Kidney tubule cell (primary cell): ENCODE measurements around the gene SPO11.
A peak's percentile ranks its signal among the peaks of the same experiment; 100 is the strongest.

Experiments
- DNase-seq: peaks from one replicate; pipeline ENCODE4 v3.0.0-alpha.2; 2018; ENCODE audit warnings: low spot score

Gene SPO11

GRCh38 chr20:57375652-57376230, 46.1 kb downstream of the SPO11 start:
- no peak for DNase-seq

GRCh38 chr20:57377350-57377749, 47.7 kb downstream of the SPO11 start:
- DNase-seq, result no peak

GRCh38 chr20:57378107-57378506, 48.5 kb downstream of the SPO11 start:
- DNase-seq, result no peak

- no peak for DNase-seq
These were observed 49.2 kb downstream of the SPO11 start for GRCh38 chr20:57378646-57379262.

DNA sequence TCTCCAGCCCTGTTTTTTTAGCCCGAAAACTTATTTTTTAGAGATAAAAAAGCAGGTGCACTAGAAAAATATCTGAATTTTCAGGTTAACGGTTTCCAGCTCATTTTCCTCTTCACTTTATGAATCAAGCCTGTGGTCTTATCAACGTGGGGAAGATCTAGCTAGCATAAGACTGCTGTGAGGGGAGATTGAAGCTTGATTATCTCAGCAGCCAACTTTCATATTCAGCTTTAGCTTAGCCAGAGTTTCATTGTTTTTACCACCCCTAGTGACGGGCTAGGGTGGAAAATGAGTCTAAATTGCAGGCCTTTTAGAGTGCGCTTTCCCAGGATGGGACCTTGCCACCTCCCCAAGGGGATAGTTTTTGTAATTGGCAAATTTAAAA, 49.7 kb downstream of the SPO11 start:
- no peak for DNase-seq

GRCh38 chr20:57380081-57380750, 50.6 kb downstream of the SPO11 start:
- no peak for DNase-seq

DNA sequence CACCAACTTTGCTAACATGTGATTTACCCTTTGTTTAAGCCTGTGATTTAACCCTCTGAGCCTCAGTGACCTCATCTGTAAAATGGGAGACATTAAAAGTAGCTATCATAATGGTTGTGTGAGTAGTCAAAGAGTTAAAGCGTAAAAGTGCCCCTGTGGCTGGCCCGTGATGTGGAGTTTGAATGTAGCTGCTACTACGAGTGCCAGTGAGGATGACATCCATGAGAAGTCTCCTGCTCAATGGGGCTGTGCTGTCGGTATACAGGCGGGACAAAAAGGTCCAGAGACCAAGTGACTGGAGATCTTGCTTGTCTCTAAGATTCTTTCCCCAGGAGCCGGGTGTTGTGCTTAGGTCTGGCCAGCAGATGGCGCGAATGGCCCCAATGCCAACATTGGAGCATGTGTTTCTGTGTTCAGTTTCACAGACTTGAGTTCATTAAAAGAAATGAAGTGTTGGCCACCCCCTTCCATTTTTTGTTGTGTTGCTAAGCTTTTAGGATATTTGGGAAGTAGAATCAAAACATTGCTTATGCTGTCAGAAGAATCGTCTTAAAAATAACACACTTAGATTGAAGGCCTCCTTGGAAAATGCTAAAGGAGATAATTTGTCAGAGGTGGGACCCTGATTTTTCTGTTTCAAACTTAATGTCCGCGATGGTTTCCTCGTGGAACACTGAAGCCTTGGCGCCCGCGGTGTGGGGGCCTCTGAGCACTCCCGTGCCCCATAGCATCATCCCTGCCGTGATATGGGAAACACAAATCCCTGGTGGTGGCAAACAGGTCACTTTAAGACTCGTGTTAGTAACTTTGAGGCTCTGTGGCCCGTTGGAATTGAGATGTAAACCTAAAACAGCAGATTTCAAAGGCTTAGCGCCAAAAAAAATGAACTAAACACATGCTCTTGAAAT, 52.2 kb downstream of the SPO11 start:
- peak; percentile 72 for DNase-seq

DNA sequence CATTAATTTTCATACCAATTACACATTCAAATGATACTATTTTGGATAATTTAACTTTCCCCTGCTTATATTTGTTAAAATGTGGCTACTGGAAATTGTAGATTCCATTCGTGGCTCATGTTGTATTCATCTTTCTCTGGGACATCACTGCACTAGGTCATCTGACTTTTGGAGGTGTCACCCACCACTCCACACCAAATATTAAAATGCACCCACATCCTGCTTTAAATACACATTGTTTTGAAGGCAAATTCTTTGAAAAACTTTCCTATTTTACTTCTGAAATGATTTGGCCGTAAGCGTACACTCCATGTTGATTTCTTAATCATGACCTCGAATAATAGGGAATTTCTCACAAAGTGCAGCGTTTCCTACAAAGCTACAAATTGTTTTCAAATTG, 52.9 kb downstream of the SPO11 start:
- no peak for DNase-seq

GRCh38 chr20:57383447-57384347, 54.1 kb downstream of the SPO11 start:
- DNase-seq, result no peak

GRCh38 chr20:57384486-57384885, 54.9 kb downstream of the SPO11 start:
- no peak for DNase-seq

- no peak for DNase-seq
These were observed 55.6 kb downstream of the SPO11 start for GRCh38 chr20:57384953-57385761.

- no peak for DNase-seq
These were observed 56.3 kb downstream of the SPO11 start for GRCh38 chr20:57385940-57386339.

- no peak for DNase-seq
These were observed 57.2 kb downstream of the SPO11 start for GRCh38 chr20:57386762-57387161.

DNA sequence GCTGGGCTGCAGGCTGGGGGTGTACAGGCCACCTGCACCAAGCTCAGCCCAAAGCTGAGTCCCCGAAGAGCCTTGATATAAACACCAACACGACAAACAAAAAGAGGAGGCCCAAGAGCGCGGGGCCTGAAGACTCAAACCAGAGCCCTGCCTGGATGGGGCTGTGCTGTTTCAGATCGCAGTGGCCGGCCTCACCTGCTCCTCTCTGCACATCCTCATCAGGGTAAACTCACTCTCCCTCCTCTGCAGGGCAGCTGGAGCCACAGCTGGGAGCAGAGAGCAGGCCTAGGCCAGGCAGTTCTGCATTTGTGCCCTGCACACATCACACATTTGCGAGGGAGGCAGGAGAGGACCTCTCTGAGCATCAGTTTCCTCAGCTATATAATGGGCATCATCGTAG, 57.9 kb downstream of the SPO11 start:
- no peak for DNase-seq

DNA sequence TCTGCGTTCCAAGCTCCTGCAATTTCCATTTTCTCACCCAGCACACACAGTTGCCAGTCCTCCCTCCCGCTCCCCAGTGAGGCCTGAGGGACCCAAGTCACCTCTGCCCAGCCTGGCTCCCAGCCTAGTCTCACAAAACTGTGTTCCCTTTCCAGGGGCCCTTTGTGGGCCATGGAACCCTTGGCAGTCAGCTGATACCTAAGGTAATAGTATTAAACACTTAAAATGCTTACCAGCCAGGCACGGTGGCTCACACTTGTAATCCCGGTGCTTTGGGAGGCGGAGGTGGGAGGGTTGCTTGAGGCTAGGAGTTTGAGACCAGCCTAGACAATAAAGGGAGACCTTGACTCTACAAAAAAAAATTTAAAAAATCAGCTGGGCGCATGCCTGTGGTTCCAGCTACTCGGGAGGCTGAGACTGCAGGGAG, 58.4 kb downstream of the SPO11 start:
- DNase-seq, result no peak

GRCh38 chr20:57388953-57389694, 59.5 kb downstream of the SPO11 start:
- peak; percentile 68 for DNase-seq

GRCh38 chr20:57389695-57390603, 60.3 kb downstream of the SPO11 start:
- no peak for DNase-seq

- peak; percentile 77 for DNase-seq
These were observed 61.2 kb downstream of the SPO11 start, which contains the start of gene RBM38 for GRCh38 chr20:57390604-57391438. Gene RBM38 (plus strand): TSS chr20:57391396. CDS start chr20:57391582, 186 bp downstream.
